CD4-positive, alpha-beta T cell treated with Interleukin-4 for 4 hours (primary cell): ENCODE results near the gene ALDH3B1.
A peak's percentile ranks its signal among the peaks of the same experiment; 100 is the strongest.

ENCODE experiments used
- DNase-seq: peaks from one replicate; pipeline ENCODE4 v3.0.0-alpha.2; 2020

Gene ALDH3B1

DNA sequence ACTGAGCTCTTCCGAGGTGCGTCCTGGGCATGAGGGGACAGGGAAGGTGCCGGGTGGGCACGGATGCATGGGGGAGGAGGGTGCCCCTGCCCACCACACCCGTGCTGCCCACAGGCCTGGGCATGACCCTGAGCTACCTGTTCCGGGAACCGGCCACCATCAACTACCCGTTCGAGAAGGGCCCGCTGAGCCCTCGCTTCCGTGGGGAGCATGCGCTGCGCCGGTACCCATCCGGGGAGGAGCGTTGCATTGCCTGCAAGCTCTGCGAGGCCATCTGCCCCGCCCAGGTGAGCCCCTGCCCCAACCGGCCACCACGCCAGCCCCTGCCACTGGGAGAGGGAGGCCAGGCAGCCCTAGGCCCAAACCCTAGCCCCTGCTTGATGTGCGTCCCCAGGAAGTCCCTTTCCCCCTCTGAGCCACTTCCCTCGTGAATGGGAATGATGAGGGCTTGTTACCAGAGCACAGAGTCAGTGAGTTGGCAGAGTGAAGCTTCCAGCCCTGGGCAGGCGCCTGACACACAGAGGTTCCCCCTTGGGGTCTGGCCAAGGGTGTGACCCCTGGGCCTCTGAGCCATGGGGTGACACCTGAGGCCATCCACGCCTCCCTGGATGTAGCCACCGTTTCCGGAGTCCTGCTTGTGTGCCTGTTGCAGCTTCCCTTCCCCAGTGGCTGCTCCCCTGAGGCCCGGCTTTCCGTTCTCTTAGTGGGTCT lies 23.0 kb downstream of the ALDH3B1 start:
- no peak for DNase-seq

DNA sequence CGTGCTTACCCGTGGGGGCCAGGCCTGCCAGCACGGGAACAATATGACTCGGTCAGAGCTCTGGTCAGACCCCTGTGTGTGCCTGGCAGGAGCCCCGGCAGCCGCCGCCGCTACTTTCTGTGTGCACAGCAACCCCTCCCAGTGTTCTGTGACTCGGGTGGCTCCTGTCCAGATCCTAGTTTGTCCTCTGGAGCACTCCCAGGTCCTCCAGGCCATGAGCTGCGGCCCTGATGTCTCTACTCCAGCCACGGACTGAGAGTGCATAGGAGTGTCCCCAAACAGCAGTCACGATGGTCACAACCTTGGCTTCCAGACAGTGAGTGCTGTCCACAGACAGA lies 23.6 kb downstream of the ALDH3B1 start:
- DNase-seq = no peak

DNA sequence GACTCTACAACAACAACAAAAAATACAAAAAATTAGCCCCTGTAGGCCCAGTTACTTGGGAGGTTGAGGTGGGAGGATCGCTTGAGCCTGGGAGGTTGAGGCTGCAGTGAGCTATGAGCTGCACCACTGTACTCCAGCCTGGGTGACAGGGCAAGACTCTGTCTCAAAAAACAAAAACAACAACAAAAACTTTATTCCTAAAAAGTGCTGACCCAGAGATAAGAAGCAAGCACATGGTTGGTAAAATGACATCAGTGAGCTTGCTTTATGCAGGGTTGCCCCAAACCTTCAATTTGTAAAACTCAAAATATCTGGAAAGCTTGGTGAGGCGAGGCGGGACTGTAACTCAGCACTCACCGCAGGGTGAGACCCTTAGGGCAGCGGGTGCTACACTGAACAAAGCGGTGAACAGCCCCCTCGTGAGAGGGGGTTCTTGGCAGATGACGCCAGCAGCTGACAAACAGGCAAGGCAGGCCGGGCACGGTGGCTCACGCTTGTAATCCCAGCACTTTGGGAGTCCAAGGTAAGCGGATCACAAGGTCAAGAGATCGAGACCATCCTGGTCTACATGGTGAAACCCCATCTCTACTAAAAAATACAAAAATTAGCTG lies 25.2 kb downstream of the ALDH3B1 start:
- no peak for DNase-seq

- DNase-seq = no peak
Measured at GRCh38 chr11:68036141-68036716, 26.1 kb downstream of the ALDH3B1 start.

GRCh38 chr11:68036717-68037239 lies 26.7 kb downstream of the ALDH3B1 start:
- DNase-seq = peak; percentile 32

GRCh38 chr11:68037411-68038225 lies 27.5 kb downstream of the ALDH3B1 start:
- DNase-seq = no peak

DNA sequence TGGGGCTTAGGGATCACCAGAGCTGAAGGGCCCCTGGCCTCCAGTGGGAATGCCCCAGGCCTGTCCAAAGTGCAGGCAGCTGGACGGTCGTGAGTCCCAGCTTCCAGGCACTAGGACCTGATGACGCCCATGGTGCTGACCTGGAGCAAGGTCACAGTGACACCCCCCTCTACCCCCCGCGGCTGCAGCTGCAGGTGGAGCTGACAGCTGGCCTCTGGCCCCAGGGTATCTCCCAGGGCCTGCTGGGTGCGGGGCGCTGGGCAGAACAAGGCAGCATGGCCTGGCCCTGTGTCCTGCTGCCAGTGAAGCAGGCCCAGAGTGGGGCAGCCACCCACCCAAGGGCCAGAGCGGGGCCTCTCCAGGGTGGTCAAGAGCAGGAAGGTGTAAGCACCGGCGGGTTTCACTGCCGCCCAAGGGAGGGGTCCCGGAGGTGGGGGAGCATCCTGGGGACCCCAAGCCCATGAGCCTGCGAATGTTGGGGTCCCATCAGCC lies 28.1 kb downstream of the ALDH3B1 start:
- no peak for DNase-seq

GRCh38 chr11:68038718-68039525 lies 28.8 kb downstream of the ALDH3B1 start, which contains the start of gene TCIRG1:
TSS of gene TCIRG1 (plus strand) at chr11:68039025. CDS start at chr11:68041272, 2,247 bp downstream.
- DNase-seq = peak; percentile 43

DNA sequence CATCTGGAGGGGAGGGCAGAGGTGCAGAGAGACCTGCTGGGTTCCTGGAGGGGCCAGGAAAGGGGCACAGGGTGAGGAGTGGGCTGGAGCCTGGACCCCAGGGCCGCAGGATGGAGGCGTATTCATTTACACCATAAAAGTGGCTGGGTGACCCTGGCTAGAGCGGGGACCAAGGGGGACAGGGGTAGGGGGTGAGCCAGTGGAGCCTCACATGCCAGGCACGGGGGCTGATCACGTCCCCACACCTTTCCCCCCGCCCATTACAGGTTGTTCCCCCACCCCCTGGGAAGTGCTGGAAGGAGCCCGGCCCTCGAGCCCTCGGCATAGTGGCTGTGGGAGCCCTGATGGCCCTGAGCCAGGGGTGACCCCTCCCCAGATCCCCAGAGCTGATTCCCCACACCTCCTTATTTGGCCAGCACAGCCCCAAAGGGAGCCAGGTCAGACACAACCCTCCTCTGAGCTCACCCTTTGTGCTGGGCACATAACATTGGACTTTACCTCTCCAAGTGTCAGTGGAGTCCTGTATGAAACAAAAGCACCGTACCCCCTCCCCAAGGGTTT lies 29.5 kb downstream of the ALDH3B1 start:
- no peak for DNase-seq

- DNase-seq = peak; percentile 35
Measured at GRCh38 chr11:68040101-68040956, 30.2 kb downstream of the ALDH3B1 start.

DNA sequence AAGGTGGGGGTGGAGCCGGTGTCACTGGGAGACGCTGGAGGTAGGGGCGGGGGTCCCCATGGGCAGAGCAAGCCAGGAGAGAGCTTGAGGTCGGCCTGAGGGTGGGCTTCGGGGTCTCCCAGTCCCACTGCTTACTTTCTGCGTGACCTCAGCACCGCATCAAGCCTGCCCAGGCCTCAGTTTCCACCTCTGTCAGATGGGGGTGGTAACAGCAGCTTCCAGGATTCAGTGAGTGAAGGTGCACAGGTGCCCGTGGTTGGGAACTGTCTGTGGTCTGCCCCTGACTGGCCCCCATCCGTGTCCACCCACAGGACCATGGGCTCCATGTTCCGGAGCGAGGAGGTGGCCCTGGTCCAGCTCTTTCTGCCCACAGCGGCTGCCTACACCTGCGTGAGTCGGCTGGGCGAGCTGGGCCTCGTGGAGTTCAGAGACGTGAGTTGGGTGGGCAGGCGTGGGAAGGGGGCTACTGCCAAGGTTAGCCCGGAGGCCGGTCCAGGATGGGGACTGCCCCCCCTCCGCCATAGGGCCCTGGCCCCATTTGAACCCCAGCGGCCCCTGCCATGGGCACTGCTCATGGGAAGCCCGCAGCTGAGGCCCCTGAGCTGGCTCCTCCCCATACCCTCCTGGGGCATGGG lies 30.9 kb downstream of the ALDH3B1 start:
- DNase-seq = no peak

DNA sequence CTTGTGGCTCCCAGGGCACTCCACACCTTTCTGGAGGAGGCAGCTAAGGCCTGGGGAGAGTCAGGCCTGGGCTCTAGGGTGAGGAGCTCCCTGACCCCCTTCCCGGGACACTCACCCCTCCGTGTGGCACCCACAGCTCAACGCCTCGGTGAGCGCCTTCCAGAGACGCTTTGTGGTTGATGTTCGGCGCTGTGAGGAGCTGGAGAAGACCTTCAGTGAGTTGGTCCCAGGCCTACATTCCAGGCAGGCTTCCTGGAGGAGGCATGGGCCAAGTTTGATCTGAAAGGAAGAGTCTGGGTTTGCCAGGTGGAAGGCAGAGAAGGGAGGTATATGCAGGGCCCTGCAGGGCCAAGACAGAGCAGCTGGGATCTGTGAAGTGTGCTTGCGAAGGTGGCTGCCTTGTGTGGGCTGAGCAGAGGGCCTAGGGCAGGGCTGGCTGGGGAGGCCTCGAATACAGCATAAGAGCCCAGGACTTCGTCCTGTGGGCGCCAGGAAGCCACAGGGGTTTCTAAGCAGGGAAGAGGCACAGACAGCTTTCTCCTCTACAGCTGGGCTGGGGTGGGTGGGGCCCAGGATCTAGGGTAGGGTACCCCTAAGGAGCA lies 31.6 kb downstream of the ALDH3B1 start:
- no peak for DNase-seq

DNA sequence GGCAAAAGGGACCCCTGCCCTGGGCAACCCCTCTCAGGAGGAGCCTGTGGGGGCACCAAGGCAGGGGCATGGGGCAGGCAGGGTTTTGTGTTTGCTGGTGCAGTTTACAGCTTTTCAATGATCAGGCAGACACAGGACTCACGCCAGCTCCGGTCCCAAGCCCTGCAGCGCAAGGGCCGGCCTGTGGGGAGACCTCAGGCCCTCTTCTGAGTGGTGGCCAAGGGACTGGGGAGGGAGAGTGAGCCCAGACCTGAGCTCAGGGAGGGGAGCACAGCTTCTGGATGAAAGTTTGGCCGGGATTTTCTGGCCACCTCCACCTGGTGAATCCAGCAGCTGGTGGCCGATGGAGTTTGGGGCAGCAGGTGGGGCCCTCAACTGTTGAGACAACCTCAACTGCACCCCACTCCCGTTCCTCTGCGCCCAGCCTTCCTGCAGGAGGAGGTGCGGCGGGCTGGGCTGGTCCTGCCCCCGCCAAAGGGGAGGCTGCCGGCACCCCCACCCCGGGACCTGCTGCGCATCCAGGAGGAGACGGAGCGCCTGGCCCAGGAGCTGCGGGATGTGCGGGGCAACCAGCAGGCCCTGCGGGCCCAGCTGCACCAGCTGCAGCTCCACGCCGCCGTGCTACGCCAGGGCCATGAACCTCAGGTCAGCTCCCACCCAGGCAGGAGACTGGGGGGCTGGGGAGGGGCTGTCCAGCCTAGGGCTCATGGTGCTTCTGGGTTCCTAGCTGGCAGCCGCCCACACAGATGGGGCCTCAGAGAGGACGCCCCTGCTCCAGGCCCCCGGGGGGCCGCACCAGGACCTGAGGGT lies 32.3 kb downstream of the ALDH3B1 start:
- no peak for DNase-seq

DNA sequence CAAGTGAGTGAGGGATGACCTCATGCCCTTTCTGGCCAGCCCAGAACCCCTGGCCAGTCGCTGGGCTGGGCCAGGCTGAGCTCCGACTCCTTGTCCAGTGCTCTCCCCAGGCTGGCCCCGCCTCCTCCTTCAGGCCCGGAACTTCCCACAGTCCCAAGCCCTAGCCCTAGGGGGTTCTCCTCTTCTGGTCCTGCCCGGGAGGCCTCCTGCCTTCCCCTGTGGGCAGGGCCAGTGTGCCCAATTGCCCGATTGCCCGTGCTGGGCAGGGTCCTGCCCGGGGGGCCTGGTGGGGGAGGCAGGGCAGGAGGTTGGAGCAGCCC lies 32.9 kb downstream of the ALDH3B1 start:
- no peak for DNase-seq

DNA sequence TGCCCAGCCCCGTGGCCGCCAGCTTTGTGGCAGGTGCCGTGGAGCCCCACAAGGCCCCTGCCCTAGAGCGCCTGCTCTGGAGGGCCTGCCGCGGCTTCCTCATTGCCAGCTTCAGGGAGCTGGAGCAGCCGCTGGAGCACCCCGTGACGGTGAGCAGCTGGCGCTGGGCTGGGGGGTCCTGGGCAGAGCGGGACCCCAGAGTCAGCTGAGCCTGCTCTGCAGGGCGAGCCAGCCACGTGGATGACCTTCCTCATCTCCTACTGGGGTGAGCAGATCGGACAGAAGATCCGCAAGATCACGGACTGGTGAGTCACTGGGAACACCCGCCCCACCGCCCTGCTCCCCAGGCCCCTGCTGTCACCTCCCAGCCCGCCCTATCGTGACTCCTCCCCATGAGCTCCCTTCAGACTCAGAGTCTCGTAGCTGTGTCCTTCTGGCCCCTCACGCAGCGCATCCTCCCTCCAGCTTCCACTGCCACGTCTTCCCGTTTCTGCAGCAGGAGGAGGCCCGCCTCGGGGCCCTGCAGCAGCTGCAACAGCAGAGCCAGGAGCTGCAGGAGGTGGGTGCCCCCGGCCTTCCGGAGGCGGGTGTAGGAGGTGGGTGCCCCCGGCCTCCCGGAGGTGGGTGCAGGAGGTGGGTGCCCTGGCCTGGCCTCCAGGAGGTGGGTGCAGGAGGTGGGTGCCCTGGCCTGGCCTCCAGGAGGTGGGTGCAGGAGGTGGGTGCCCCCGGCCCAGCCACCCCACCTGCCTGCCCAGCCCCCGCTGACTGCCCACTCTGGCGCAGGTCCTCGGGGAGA lies 33.4 kb downstream of the ALDH3B1 start:
- no peak for DNase-seq

GRCh38 chr11:68044145-68044813 lies 34.2 kb downstream of the ALDH3B1 start:
- no peak for DNase-seq

DNA sequence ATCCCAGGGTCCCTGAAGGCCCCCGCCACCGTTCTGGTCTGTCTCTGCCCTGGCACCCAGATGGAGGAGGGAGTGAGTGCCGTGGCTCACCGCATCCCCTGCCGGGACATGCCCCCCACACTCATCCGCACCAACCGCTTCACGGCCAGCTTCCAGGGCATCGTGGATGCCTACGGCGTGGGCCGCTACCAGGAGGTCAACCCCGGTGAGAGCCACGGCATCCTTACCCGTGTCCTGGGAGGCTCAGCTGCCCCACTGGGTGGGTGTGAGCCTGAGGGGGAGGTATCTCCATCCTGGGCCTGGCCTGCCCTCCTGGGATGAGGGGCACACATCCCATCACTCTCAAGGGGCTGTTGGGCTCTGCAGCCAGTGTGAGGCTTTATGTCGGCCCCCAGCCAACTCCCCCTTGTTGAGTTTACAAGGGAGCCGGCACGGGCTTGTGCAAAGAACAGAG lies 34.8 kb downstream of the ALDH3B1 start:
- no peak for DNase-seq
